Ectodermal cell (in vitro differentiated cells): Measurements from ENCODE around the gene CEP57L1.
"Not testable (repeated sequence)": the region's sequence is repeated elsewhere in the genome, so short reads cannot be mapped to it uniquely, and the experiment has no call there.

Experiments used
- H3K27ac ChIP-seq: 2 replicates; pipeline ENCODE4 v1.7.0; 2013; ENCODE audit warnings: mild to moderate bottlenecking, low read depth, low read length; ENCODE audit not compliant: insufficient read depth, poor library complexity, severe bottlenecking
- H3K27me3 ChIP-seq: 2 replicates; pipeline ENCODE4 v1.7.0; 2013; ENCODE audit warnings: mild to moderate bottlenecking, low read length; ENCODE audit not compliant: insufficient read depth, control insufficient read depth, poor library complexity, severe bottlenecking
- H3K36me3 ChIP-seq: one replicate; pipeline ENCODE4 v1.7.0; 2013; ENCODE audit warnings: low read length; ENCODE audit not compliant: control insufficient read depth, insufficient read depth
- H3K4me1 ChIP-seq: one replicate; pipeline ENCODE4 v1.7.0; 2013; ENCODE audit warnings: low read length; ENCODE audit not compliant: control insufficient read depth, insufficient read depth
- H3K4me3 ChIP-seq: 2 replicates; pipeline ENCODE4 v1.7.0; 2013; ENCODE audit warnings: low read depth, low read length, control low read depth; ENCODE audit not compliant: insufficient read depth
- H3K9me3 ChIP-seq: 2 replicates; pipeline ENCODE4 v1.7.0; 2013; ENCODE audit warnings: mild to moderate bottlenecking, low read length, moderate library complexity; ENCODE audit not compliant: control insufficient read depth
- WGBS, 2 experiments: methylation state at CpG; one replicate each; pipeline ENCODE4 v1.1.7; 2013; ENCODE audit warnings: missing lambda C conversion rate in 2 of 2; 5-methylcytosine and 5-hydroxymethylcytosine counted together

CEP57L1 gene

DNA sequence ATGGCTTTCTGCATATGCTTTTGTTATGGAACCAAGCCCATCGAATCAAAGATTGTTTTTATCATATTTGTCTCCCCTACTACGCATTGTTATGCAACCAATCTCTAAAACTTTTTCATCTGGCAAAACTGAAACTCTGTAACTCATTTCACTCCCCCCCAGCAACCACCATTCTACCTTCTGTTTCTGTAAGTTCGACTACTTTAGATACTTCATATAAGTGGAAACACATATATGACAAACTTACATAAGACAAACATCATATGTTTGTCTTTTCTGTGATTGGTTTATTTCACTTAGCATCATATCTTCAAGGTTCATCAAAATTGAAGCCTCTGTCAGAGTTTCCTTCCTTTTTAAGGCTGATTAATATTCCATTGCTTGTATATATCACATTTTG, 34.8 kb downstream of the CEP57L1 start:
- Histone ChIP-seq H3K36me3 (no peaks in the 10 kb centered on the region), H3K27me3 (no peaks in the 10 kb centered on the region), H3K9me3 (no peaks in the 10 kb centered on the region), H3K4me3 (no peak overlapping the region), H3K27ac (no peak overlapping the region), H3K4me1 (no peaks in the 10 kb centered on the region)
- 90 to 92% methylated on average over 2 to 3 of the region's 3 CpGs for WGBS, 2 experiments

DNA sequence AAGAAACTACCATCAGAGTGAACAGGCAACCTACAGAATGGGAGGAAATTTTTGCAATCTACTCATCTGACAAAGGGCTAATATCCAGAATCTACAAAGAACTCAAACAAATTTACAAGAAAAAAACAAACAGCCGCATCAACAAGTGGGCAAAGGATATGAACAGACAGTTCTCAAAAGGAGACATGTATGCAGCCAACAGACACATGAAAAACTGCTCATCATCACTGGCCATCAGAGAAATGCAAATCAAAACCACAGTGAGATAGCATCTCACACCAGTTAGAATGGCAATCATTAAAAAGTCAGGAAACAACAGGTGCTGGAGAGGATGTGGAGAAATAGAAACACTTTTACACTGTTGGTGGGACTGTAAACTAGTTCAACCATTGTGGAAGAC, 40.3 kb downstream of the CEP57L1 start:
- not testable (repeated sequence) for H3K4me1 ChIP-seq, H3K36me3 ChIP-seq, H3K4me3 ChIP-seq, H3K27ac ChIP-seq, H3K9me3 ChIP-seq, H3K27me3 ChIP-seq
- WGBS, 2 experiments: 88 to 100% methylated on average over 1 of the region's 1 CpG

DNA sequence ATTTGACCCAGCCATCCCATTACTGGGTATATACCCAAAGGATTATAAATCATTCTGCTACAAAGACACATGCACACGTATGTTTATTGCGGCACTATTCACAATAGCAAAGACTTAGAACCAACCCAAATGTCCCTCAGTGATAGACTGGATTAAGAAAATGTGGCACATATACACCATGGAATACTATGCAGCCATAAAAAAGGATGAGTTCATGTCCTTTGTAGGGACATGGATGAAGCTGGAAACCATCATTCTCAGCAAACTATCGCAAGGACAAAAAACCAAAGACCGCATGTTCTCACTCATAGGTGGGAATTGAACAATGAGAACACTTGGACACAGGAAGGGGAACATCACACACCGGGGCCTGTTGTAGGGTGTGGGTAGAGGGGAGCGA, 40.7 kb downstream of the CEP57L1 start:
- 91 to 98% methylated on average over 5 to 6 of the region's 6 CpGs for WGBS, 2 experiments
- H3K36me3 ChIP-seq, H3K27me3 ChIP-seq, H3K9me3 ChIP-seq, H3K4me3 ChIP-seq, H3K27ac ChIP-seq, H3K4me1 ChIP-seq: not testable (repeated sequence)

DNA sequence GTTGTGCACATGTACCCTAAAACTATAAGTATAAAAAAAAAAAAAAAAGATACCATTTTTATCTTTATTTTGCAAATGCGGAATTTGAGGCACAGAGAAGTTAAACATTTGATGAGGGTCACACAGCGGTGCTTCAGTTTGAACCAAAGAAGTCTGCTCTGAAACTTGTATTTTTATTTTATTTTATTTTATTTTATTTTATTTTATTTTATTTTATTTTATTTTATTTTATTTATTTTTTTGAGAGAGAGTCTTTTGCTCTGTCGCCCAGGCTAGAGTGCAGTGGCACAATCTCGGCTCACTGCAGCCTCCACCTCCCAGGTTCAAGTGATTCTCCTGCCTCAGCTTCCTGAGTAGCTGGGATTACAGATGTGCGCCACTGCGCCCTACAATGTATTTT, 41.2 kb downstream of the CEP57L1 start:
- not testable (repeated sequence) for H3K27ac ChIP-seq, H3K36me3 ChIP-seq, H3K27me3 ChIP-seq, H3K4me1 ChIP-seq, H3K9me3 ChIP-seq, H3K4me3 ChIP-seq
- WGBS, 2 experiments: 92 to 97% methylated on average over 4 to 5 of the region's 6 CpGs

DNA sequence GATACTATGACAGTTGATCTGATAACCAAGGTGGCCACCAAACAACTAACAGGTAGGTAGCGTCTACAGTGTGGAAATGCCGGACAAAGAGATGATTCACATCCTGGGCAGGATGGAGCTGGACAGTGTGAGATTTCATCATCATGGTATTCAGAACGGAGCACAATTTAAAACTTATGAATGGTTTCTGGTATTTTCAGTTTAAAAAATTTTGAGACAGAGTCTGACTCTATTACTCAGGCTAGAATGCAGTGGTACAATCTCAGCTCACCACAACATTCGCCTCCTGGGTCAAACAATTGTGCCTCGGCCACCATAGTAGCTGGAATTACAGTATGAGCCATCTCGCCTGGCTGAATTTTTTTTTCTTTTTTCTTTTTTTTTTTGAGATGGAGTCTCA, 43.8 kb downstream of the CEP57L1 start:
- no peak overlapping the region for H3K27ac ChIP-seq

DNA sequence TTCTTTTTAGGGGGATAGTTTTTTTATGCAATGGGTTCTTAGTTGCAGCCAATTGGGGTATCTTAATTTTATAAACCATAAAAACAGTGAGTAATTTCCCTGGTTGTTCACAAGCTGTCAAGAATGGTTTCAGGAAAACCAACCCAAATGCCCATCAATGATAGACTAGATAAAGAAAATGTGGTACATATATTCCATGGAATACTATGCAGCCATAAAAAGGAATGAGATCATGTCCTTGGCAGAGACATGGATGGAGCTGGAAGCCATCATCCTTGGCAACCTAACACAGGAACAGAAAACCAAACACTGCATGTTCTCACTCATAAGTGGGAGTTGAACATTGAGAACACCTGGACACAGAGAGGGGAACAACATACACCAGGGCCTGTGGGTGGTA, 46.8 kb downstream of the CEP57L1 start:
- H3K27ac ChIP-seq: not testable (repeated sequence)

More for the DNA sequence above, 43.8 kb downstream of the CEP57L1 start:
- Histone ChIP-seq H3K4me1 (no peaks in the 10 kb centered on the region), H3K9me3 (no peaks in the 10 kb centered on the region), H3K4me3 (no peak overlapping the region), H3K27me3 (no peaks in the 10 kb centered on the region), H3K36me3 (no peaks in the 10 kb centered on the region)
- 95 to 99% methylated on average over 6 of the region's 6 CpGs for WGBS, 2 experiments

DNA sequence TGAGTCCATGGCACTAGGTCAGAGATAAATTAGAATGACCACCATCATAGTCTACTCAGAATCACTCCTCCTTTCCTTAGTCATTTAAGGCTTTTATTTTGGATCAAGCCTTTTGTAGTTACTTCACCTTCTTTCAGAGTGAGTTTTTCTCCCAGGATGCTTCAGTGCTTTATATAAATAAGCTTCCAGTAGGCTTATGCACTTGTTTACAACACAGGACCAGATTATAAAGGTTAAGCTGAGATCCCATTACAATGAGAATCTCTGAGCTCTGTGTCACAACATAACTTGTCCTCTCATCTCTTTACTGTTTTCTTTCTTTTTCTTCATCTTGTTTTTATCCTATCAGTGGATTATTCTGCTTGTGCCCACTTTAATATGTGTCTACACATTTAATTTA, 47.9 kb downstream of the CEP57L1 start:
- no peaks in the 10 kb centered on the region for H3K4me1 ChIP-seq
- no peaks in the 10 kb centered on the region for H3K27me3 ChIP-seq
- H3K36me3 ChIP-seq: no peaks in the 10 kb centered on the region
- no peaks in the 10 kb centered on the region for H3K9me3 ChIP-seq
- H3K27ac ChIP-seq: no peak overlapping the region
- H3K4me3 ChIP-seq: no peak overlapping the region

More for the DNA sequence above, 46.8 kb downstream of the CEP57L1 start:
- H3K9me3 ChIP-seq, H3K36me3 ChIP-seq, H3K4me1 ChIP-seq, H3K27me3 ChIP-seq, H3K4me3 ChIP-seq: not testable (repeated sequence)

DNA sequence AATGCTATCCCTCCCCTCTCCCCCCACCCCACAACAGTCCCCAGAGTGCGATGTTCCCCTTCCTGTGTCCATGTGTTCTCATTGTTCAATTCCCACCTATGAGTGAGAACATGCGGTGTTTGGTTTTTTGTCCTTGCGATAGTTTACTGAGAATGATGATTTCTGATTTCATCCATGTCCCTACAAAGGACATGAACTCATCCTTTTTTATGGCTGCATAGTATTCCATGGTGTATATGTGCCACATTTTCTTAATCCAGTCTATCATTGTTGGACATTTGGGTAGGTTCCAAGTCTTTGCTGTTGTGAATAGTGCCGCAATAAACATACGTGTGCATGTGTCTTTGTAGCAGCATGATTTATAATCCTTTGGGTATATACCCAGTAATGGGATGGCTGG, 52.9 kb downstream of the CEP57L1 start:
- H3K36me3 ChIP-seq, H3K27me3 ChIP-seq, H3K9me3 ChIP-seq, H3K27ac ChIP-seq, H3K4me1 ChIP-seq, H3K4me3 ChIP-seq: not testable (repeated sequence)
- WGBS, 2 experiments: 80% methylated on average over 1 of the region's 5 CpGs; no CpG with 5 or more reads in 1 of the 2 experiments

DNA sequence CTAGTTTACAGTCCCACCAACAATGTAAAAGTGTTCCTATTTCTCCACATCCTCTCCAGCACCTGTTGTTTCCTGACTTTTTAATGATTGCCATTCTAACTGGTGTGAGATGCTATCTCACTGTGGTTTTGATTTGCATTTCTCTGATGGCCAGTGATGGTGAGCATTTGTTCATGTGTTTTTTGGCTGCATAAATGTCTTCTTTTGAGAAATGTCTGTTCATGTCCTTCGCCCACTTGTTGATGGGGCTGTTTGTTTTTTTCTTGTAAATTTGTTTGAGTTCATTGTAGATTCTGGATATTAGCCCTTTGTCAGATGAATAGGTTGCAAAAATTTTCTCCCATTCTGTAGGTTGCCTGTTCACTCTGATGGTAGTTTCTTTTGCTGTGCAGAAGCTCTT, 53.4 kb downstream of the CEP57L1 start:
- not testable (repeated sequence) for H3K4me1 ChIP-seq, H3K9me3 ChIP-seq, H3K4me3 ChIP-seq, H3K27ac ChIP-seq, H3K36me3 ChIP-seq, H3K27me3 ChIP-seq
- 86% methylated on average over 1 of the region's 1 CpG; no CpG with 5 or more reads in 1 of the 2 experiments for WGBS, 2 experiments

DNA sequence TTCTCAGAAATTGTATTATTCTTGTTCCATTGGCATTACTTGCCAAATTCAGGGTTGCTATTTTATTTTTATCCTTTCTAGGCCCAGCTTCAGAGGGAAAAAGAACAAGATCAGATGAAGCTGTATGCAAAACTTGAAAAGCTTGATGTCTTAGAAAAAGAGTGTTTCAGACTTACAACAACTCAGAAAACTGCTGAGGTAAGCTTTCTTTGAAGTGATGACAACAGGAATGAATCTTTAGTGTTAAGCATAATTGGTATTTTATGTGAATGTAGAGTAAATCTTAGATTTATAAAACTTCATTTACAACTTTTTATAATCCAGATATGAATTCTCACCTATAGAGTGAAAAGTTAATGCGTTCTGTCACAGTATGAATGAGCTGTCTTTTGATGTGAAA, 58.4 kb downstream of the CEP57L1 start:
- no peak overlapping the region for H3K27ac ChIP-seq
- H3K9me3 ChIP-seq: no peaks in the 10 kb centered on the region
- no peaks in the 10 kb centered on the region for H3K27me3 ChIP-seq
- no peak overlapping the region for H3K4me3 ChIP-seq
- 100% methylated on average over 1 of the region's 1 CpG; no CpG with 5 or more reads in 1 of the 2 experiments for WGBS, 2 experiments
- no peaks in the 10 kb centered on the region for H3K4me1 ChIP-seq
- H3K36me3 ChIP-seq: peaks cover 4% of the 10 kb centered on the region

DNA sequence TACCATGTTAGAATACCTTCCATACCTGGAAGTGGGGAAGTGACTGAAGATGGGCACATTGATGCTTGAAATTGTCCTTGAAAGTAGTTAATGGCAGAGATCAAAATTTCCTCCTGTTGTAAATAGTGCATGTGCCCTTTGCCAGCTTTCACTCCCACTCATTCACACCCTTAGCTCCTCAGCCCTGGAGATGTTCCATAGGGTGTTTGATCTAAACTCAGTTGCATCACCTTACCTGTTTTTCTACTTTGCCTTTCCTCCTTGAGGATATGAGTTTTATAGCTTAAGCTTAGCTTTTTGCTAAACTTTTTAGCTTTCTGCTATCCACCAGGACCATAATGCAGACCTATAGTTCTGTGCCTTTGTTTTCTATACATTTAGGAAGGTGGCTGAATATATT, 69.0 kb downstream of the CEP57L1 start:
- Histone ChIP-seq H3K9me3 (no peaks in the 10 kb centered on the region), H3K4me3 (no peak overlapping the region), H3K36me3 (no peaks in the 10 kb centered on the region), H3K27me3 (no peaks in the 10 kb centered on the region), H3K4me1 (no peaks in the 10 kb centered on the region), H3K27ac (no peak overlapping the region)
